ENCODE results near the gene PCMTD2.

DNA sequence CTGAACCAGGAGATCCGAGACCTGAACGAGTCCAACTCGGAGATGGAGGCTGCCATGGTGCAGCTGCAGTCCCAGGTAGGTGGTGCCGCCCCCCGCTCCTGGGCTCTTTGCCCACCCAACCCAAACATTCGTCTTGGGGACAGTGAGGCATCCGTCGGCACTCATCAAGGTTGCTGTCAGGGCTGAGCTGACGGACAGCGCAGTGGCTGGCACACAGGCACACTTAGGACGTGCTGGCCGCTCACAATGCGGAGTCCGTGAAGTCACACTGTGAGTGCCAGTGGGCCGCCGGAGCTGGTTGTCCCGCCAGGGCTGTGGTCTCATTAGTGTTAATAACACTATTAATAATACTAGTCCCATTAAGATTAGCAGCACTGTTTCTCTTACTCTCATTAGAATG lies 18.2 kb upstream of the PCMTD2 start:
- TF ChIP-seq, protein P1, sequence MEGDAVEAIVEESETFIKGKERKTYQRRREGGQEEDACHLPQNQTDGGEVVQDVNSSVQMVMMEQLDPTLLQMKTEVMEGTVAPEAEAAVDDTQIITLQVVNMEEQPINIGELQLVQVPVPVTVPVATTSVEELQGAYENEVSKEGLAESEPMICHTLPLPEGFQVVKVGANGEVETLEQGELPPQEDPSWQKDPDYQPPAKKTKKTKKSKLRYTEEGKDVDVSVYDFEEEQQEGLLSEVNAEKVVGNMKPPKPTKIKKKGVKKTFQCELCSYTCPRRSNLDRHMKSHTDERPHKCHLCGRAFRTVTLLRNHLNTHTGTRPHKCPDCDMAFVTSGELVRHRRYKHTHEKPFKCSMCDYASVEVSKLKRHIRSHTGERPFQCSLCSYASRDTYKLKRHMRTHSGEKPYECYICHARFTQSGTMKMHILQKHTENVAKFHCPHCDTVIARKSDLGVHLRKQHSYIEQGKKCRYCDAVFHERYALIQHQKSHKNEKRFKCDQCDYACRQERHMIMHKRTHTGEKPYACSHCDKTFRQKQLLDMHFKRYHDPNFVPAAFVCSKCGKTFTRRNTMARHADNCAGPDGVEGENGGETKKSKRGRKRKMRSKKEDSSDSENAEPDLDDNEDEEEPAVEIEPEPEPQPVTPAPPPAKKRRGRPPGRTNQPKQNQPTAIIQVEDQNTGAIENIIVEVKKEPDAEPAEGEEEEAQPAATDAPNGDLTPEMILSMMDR (conservative IDR thresholded peaks at IDR 0.05; ENCODE audit: low read depth, low read length): no peak
- TF ChIP-seq EZH2 (IDR thresholded peaks at IDR 0.05; ENCODE audit: borderline replicate concordance, low read depth, low read length, poor library complexity, severe bottlenecking): no peak
